CD4-positive, alpha-beta T cell (primary cell): ENCODE measurements around the gene FAM219A. TPM values are rescaled to one million over a fixed set of nuclear protein-coding genes. Genes with fewer than 3 reads are reported as not detected.

Experiments
- ATAC-seq: fragments of 200-7000 bp; cut with Tn5 transposase; one replicate; pipeline ENCODE4 v1.10.0; 2022; ENCODE audit warnings: mild to moderate bottlenecking; ENCODE audit not compliant: poor library complexity
- CTCF ChIA-PET: fragments of 350-600 bp; sonication (Branson Sonifier 250); formaldehyde crosslinking; loops from one replicate; lab custom pipeline; 2021; ENCODE audit warnings: antibody characterized with exemption, inconsistent platforms; lab: Charles Lee
- POLR2A ChIA-PET: fragments of 350-600 bp; sonication (Branson Sonifier 250); formaldehyde crosslinking; loops from one replicate; lab custom pipeline; 2021; ENCODE audit warnings: antibody characterized with exemption, inconsistent platforms; lab: Charles Lee
- DNase-seq, 14 experiments: peaks; one replicate each; pipeline ENCODE4 v3.0.0-alpha.2; 2013 to 2020; ENCODE audit warnings: mixed read lengths in 2 of 14
- H3K27ac ChIP-seq, 2 donors: one replicate each; pipeline versions ENCODE4 v1.5.1 to v1.7.0; 2013; ENCODE audit warnings: low read length in 2 of 2, low read depth in 1 of 2, mild to moderate bottlenecking in 1 of 2
- H3K27me3 ChIP-seq, 2 experiments: 1 replicate in 1 of 2; 2 replicates in 1 of 2; pipeline versions ENCODE4 v1.6.1 to v1.7.0; 2013; ENCODE audit warnings: low read length in 2 of 2, control low read depth in 1 of 2, mild to moderate bottlenecking in 1 of 2, moderate library complexity in 1 of 2; ENCODE audit not compliant: insufficient read depth in 2 of 2, control insufficient read depth in 1 of 2
- H3K36me3 ChIP-seq: one replicate; pipeline ENCODE4 v1.6.1; 2013; ENCODE audit warnings: low read length, control low read depth; ENCODE audit not compliant: insufficient read depth
- H3K4me1 ChIP-seq: one replicate; pipeline ENCODE4 v1.6.1; 2013; ENCODE audit warnings: low read length, control low read depth; ENCODE audit not compliant: insufficient read depth
- H3K4me3 ChIP-seq: one replicate; pipeline ENCODE4 v1.5.1; 2013; ENCODE audit warnings: mild to moderate bottlenecking, low read length, moderate library complexity
- H3K9me3 ChIP-seq, 2 experiments: 1 replicate in 1 of 2; 2 replicates in 1 of 2; pipeline versions ENCODE4 v1.6.1 to v1.7.0; 2013; ENCODE audit warnings: low read length in 2 of 2, mild to moderate bottlenecking in 2 of 2, control low read depth in 1 of 2, moderate library complexity in 1 of 2; ENCODE audit not compliant: control insufficient read depth in 1 of 2, insufficient read depth in 1 of 2
- H3K27ac Mint-ChIP-seq: one replicate; pipeline ENCODE4 v1.8.0; 2020; ENCODE audit warnings: mixed read lengths
- H3K27me3 Mint-ChIP-seq: one replicate; pipeline ENCODE4 v1.8.0; 2021; ENCODE audit warnings: mixed read lengths
- H3K36me3 Mint-ChIP-seq: one replicate; pipeline ENCODE4 v1.8.0; 2021; ENCODE audit warnings: low read depth, mixed read lengths
- H3K4me1 Mint-ChIP-seq: one replicate; pipeline ENCODE4 v1.8.0; 2021; ENCODE audit warnings: low read depth, mixed read lengths
- H3K4me3 Mint-ChIP-seq: one replicate; pipeline ENCODE4 v1.8.0; 2020; ENCODE audit warnings: mild to moderate bottlenecking, mixed read lengths
- H3K9me3 Mint-ChIP-seq: one replicate; pipeline ENCODE4 v1.8.0; 2020; ENCODE audit warnings: mixed read lengths
- intact Hi-C, 2 experiments: fragments of 100-400 bp; cut with DNase I in 1 of 2; cut with micrococcal nuclease in 1 of 2; formaldehyde crosslinking; loops; one replicate each; pipeline versions ENCODE4 v1.15.1 to v1.9.0; 2023 to 2025; cut with DNase I, micrococcal nuclease
- total RNA-seq, 174 experiments: library from RNA in 2 of 174; stranded (reverse) in 2 of 174; gene quantifications; one replicate each; pipeline ENCODE4 v1.2.3 and lab custom pipeline; 2021 to 2026
- TF ChIP-seq, protein P1 (sequence below): fragments of 200-600 bp; IDR thresholded peaks from one replicate; pipeline ENCODE4 v1.8.0; 2022; ENCODE audit warnings: antibody characterized with exemption, mild to moderate bottlenecking

Gene FAM219A
- total RNA-seq, 2 experiments from 2014 or later = 7.7 to 8.5 TPM

DNA sequence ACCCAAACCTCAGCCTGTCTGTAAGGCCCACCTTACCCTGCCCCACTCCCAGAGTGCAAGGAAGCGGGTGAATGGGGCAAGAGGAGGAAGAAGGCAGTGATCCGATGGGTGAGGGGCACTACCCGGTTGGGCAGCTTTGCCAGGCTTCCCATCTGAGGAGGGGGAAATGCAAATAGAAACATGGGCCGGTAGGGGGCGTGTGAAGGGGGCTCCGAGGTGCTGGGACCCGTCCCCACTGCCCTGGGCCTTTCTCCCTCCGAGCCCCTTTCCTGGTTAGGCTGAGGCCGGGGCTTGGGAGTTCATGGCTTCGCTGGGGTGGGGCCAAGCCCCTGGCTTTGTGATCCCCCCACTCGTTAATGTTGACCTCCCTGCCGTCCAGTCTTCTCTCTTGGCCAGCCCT is 58.1 kb downstream of the FAM219A start:
- peaks cover 2% of the 10 kb centered on the region for H3K4me1 ChIP-seq
- no peaks in the 10 kb centered on the region for H3K9me3 ChIP-seq
- Mint-ChIP-seq H3K9me3 (no peaks in the 10 kb centered on the region), H3K36me3 (peaks cover 34% of the 10 kb centered on the region), H3K4me3 (no peak overlapping the region), H3K4me1 (no peaks in the 10 kb centered on the region), H3K27ac (no peak overlapping the region), H3K27me3 (no peaks in the 10 kb centered on the region)
- ChIA-PET CTCF (interaction anchor here (1.1 kb wide), 1 partner anchor 317 kb away, joined by 3 read pairs; no protein-coding TSS in a partner anchor), POLR2A (no interaction called here)
- ATAC-seq (no peak), DNase-seq (no peak)
- H3K36me3 ChIP-seq = peaks cover 23% of the 10 kb centered on the region
- intact Hi-C loops = no loop called here
- H3K27ac ChIP-seq = no peak overlapping the region
- H3K4me3 ChIP-seq = no peak overlapping the region
- TF ChIP-seq, protein P1, sequence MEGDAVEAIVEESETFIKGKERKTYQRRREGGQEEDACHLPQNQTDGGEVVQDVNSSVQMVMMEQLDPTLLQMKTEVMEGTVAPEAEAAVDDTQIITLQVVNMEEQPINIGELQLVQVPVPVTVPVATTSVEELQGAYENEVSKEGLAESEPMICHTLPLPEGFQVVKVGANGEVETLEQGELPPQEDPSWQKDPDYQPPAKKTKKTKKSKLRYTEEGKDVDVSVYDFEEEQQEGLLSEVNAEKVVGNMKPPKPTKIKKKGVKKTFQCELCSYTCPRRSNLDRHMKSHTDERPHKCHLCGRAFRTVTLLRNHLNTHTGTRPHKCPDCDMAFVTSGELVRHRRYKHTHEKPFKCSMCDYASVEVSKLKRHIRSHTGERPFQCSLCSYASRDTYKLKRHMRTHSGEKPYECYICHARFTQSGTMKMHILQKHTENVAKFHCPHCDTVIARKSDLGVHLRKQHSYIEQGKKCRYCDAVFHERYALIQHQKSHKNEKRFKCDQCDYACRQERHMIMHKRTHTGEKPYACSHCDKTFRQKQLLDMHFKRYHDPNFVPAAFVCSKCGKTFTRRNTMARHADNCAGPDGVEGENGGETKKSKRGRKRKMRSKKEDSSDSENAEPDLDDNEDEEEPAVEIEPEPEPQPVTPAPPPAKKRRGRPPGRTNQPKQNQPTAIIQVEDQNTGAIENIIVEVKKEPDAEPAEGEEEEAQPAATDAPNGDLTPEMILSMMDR = no peak
- H3K27me3 ChIP-seq = no peaks in the 10 kb centered on the region

DNA sequence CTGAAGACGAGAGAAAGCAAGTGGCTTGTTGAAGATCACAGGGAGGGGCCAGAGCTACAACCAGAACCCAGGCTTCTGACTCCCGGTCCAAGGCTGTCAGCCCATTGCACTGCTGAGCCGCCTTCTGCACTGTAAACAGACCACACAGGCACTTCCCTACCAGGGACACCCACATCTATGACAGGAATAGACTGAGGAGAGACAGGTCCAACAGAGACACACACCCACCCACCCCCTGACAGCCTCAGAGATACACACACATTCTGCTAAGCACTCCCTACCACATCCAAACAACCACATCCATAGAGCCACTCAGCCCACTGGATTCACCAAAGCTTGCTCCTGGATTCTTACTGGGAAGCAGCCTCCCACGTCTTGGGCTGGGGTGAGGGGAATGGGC is 58.6 kb downstream of the FAM219A start:
- Mint-ChIP-seq H3K27me3 (no peaks in the 10 kb centered on the region), H3K36me3 (peaks cover 34% of the 10 kb centered on the region), H3K27ac (no peak overlapping the region), H3K4me3 (no peak overlapping the region), H3K9me3 (no peaks in the 10 kb centered on the region), H3K4me1 (no peaks in the 10 kb centered on the region)
- peaks cover 22% of the 10 kb centered on the region for H3K36me3 ChIP-seq
- TF ChIP-seq, protein P1 = no peak
- H3K4me3 ChIP-seq = no peak overlapping the region
- H3K4me1 ChIP-seq = peaks cover 2% of the 10 kb centered on the region
- POLR2A ChIA-PET = no interaction called here
- CTCF ChIA-PET = no interaction called here
- intact Hi-C loops = no loop called here
- no peaks in the 10 kb centered on the region for H3K27me3 ChIP-seq
- ATAC-seq (no peak), DNase-seq (no peak)
- no peaks in the 10 kb centered on the region for H3K9me3 ChIP-seq
- no peak overlapping the region for H3K27ac ChIP-seq

DNA sequence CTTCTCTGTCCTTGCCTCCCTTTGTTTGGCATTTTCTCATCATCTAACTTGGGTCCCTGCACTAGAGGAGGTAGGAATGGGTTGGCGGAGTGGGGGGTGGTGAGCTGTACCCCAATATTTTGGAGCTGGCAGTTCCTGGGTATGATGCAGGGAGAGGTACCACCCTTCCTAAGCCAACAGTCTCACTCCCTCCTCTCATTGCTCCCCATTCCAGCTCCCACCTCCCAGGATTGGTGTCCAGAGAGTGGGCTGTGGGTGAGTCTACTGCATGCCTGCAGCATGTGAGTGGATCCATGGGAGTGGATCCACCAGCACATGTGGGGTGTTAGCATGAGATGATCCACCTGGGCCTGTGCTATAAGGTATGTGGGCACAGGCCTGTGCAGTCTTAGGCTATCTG is 59.5 kb downstream of the FAM219A start:
- CTCF ChIA-PET = no interaction called here
- peaks cover 2% of the 10 kb centered on the region for H3K4me1 ChIP-seq

More for the DNA sequence above, 59.5 kb downstream of the FAM219A start:
- Histone ChIP-seq H3K36me3 (peaks cover 22% of the 10 kb centered on the region), H3K27ac (no peak overlapping the region), H3K9me3 (no peaks in the 10 kb centered on the region), H3K27me3 (no peaks in the 10 kb centered on the region), H3K4me3 (no peak overlapping the region)
- ATAC-seq (no peak), DNase-seq (no peak)
- POLR2A ChIA-PET = no interaction called here
- no peaks in the 10 kb centered on the region for H3K4me1 Mint-ChIP-seq
- TF ChIP-seq, protein P1 = no peak
- H3K9me3 Mint-ChIP-seq = no peaks in the 10 kb centered on the region
- intact Hi-C loops = no loop called here
- H3K27me3 Mint-ChIP-seq = no peaks in the 10 kb centered on the region
- peaks cover 32% of the 10 kb centered on the region for H3K36me3 Mint-ChIP-seq
- no peak overlapping the region for H3K4me3 Mint-ChIP-seq
- no peak overlapping the region for H3K27ac Mint-ChIP-seq
